Left hindlimb (tissue), 1 donor: Measurements from ENCODE around the gene PRR16.

Experiments used
- DNase-seq: peaks from one replicate; pipeline ENCODE4 v3.0.0-alpha.2; 2018

PRR16 gene

GRCh38 chr5:120582635-120583034 lies 118.5 kb downstream of the PRR16 start:
- no peak for DNase-seq

- DNase-seq: no peak
These were observed 122.5 kb downstream of the PRR16 start for GRCh38 chr5:120586646-120587045.

DNA sequence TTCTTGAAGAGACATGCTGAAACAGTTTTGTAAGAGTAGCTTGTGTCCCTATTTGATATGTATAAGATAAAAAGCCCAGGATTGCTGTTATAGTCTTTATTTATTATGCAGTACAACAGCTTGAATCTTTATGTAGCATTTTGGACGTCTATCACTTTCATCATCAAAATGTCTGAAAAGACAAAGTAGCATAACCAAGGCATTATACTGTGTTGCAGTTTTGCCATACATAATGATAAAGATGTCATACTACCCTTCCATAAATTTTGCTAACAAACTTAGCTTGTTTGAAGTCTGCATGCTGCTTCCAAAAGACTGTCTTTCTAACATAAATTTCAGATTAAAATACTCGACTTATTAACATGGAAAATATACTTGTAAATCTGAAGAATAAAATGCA lies 127.8 kb downstream of the PRR16 start:
- DNase-seq: no peak

- peak; percentile 36 for DNase-seq
These were observed 135.5 kb downstream of the PRR16 start for GRCh38 chr5:120599576-120599975.

- DNase-seq: no peak
These were observed 136.5 kb downstream of the PRR16 start for GRCh38 chr5:120600639-120601038.

- DNase-seq: no peak
These were observed 137.9 kb downstream of the PRR16 start for GRCh38 chr5:120602033-120602432.

GRCh38 chr5:120604884-120605283 lies 140.8 kb downstream of the PRR16 start:
- no peak for DNase-seq

GRCh38 chr5:120605325-120606079 lies 141.4 kb downstream of the PRR16 start:
- no peak for DNase-seq

DNA sequence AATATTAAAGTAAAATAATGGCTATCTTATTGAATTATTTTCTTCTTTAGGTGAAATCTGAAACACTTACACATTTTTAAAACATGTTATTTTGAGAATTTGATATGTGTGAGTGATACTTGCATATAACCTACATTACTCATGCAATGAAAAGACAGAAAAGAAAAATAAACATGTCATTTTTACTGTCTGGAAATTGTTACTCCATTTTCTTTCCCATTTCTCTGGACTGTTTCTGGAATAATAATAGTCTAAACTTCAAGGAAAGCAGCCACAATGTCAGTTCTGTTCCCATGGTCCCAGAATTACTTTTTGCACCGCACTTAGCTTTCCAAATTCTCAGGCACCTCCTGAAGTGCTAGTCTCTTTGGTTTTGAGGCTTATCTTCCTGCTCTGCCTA lies 145.5 kb downstream of the PRR16 start:
- no peak for DNase-seq

- DNase-seq: no peak
These were observed 146.0 kb downstream of the PRR16 start for GRCh38 chr5:120610145-120610544.

DNA sequence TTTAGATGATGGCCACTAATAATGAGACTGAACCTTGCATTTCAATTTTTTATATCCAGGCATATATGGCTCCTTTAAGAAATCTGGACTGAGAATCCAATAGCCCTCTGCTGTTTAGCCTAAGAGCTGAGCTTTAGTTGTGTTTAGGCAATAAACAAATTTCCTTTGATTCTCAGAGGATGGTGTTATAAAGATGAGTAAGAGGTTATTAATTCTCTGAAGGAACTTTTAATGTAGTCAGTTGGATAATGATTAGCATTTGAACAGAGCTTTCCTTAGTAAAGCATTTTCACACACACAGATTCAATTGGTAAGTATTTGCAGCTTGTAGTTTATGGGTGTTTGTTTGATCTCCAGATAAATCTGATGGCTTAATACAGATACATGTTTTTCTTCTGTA lies 149.6 kb downstream of the PRR16 start:
- DNase-seq: no peak

DNA sequence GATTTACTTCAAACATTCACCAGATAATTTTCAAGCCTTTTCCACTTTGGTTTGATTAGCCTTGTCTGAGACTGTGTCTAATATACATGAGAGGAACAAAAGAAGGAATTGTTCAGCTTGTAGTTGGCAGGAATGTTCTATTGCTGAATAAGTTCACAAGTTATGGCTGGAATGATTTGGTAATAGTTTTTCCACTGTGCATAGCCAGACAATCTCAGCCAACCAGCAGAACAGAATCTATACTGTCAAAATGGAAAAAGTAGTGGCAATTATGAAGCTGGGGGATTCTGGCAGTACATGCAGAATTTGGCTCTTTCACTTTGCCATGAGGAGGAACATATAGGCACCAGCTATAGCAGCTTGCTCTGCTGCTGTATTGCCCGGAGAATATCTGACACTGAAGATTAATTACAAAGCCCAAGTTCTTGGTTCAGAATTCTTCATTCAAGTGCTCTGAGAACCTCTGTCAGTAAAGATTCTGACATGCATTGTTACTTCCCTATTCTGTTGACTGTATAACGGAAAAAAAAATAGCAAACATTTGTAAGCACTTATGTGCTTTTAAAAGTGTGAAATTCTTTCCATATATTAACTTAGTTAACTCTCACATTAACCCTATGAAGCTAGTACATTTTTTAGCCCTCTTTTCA lies 150.6 kb downstream of the PRR16 start:
- peak; percentile 59 for DNase-seq

GRCh38 chr5:120615967-120616645 lies 152.0 kb downstream of the PRR16 start:
- DNase-seq: no peak

DNA sequence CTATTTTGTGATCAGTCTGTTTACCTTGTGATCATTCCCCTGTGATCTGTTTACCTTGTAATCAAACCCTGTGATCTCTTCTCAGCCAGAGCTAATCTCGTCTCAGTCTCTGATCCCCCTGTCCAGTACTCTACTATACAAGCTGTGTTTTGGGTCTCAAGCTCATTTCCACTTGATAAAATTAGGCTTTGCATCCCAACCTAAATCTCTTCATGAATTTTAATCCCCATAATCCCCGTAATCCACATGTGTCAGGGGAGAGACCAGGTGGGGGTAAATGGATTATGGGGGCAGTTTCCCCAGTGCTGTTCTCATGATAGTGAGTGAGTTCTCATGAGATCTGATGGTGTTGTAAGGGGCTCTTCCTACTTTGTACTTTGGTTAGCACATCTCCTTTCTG lies 157.2 kb downstream of the PRR16 start:
- no peak for DNase-seq

DNA sequence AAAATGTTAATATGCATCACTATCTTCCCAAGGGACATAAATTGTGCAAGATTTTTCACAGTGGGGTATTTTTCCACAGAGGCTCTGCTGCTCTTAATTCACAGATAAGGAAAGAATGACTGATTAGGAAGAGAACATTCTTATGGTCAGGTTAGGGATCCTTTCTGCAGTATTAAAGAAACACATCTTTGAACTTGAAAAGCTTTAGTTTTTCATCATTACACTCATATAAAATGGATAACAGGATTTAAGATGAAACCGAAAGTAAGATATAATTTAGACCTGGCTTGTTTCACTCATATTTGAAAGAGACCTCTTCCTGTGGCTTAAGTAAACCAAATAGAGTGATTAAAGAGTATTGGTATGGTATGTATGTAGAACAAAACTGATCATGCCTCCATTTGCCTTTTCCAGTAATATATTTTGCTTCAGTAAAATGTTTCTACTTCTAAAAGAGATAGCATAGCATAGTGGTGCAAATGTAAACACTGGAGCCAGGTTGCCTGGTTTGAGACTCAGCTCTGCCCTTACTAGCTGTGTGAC lies 160.0 kb downstream of the PRR16 start:
- DNase-seq: no peak

- DNase-seq: no peak
These were observed 164.1 kb downstream of the PRR16 start for GRCh38 chr5:120628156-120628555.

GRCh38 chr5:120630550-120630949 lies 166.4 kb downstream of the PRR16 start:
- DNase-seq: no peak

DNA sequence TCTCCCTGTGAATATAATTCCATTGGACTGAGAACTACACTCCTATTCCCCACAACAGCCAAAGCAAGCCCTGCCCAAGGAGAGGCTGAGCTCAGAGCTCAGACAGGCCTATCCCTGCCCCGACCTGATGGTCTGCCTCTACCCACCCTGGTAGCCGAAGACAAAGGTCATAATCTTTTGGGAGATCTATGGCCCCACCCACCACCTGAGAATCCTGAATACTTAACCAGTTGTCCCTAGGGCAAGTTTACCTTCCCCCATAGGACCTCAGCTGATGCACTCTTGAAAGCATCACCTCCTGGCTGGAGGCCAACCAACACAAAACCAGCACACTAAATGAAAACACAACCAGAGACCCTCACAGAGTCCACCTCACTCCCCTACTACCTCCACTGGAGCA lies 167.5 kb downstream of the PRR16 start:
- DNase-seq: no peak

GRCh38 chr5:120632430-120632829 lies 168.3 kb downstream of the PRR16 start:
- no peak for DNase-seq

DNA sequence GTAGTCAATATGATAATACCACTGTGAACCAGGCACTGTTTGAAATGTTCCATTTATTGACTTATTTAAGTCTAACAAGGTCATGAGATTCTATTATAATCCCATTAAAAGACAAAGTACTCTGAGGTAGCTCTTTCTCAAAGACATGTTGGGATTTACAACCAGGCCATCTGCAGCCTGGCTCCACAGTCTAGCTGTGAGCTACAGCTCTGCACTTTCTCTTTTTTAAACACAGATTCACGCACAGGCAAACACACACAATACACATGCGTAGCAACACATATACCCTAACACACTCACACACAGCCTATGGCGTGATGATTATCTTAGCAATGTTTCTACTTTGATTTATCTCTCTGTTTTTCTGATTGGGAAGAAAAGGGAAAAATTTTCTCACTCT lies 174.3 kb downstream of the PRR16 start:
- no peak for DNase-seq

DNA sequence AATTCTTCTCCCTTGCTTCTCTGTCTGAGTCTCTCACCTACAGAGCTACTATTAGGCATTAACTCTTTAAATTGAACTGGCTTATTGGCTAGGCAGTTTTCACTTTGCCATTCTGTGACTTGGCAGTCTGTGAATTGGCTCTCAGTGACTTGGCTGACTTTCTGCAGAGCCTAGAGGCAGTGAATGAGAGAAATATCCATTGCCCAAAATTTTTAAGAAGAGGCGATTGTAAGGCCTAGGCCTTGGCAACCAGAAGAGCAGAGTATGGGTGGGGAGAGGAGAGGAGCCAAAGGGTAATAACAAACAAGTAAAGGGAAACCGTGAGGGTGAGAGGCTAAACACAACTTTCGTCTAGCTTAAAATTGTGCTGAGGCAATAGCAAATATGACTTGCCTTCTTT lies 176.7 kb downstream of the PRR16 start:
- no peak for DNase-seq

GRCh38 chr5:120644516-120644915 lies 180.4 kb downstream of the PRR16 start:
- no peak for DNase-seq

GRCh38 chr5:120655828-120656435 lies 191.8 kb downstream of the PRR16 start:
- DNase-seq: peak; percentile 11
